ENCODE results near the gene SLC27A6.

SLC27A6 gene

DNA sequence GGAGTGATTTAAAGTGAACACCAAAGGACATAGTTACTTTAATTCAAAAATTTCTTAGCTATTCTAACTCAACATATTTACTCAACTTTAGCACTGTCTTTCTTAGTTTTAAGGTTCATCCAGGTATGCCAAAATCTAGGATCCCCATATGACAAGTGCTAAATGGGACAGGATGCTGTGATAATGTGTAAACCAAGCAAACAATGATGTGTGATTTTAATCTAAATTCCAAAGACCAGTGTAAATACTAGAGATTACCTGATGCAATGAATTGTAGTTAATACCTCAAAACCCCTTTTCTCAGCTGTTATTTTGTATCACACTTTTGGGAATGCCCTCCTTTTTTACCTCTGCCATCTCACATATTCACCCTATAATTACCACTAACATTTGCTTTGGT lies 102.5 kb downstream of the SLC27A6 start:
- no peak for DNase-seq (ENCODE audit: low read depth)

- no peak for DNase-seq (ENCODE audit: low read depth)
Measured at GRCh38 chr5:129069292-129069691, 104.0 kb downstream of the SLC27A6 start.

- no peak for DNase-seq (ENCODE audit: low read depth)
Measured at GRCh38 chr5:129073111-129073510, 107.8 kb downstream of the SLC27A6 start.

GRCh38 chr5:129074903-129075302 lies 109.6 kb downstream of the SLC27A6 start:
- no peak for DNase-seq (ENCODE audit: low read depth)

DNA sequence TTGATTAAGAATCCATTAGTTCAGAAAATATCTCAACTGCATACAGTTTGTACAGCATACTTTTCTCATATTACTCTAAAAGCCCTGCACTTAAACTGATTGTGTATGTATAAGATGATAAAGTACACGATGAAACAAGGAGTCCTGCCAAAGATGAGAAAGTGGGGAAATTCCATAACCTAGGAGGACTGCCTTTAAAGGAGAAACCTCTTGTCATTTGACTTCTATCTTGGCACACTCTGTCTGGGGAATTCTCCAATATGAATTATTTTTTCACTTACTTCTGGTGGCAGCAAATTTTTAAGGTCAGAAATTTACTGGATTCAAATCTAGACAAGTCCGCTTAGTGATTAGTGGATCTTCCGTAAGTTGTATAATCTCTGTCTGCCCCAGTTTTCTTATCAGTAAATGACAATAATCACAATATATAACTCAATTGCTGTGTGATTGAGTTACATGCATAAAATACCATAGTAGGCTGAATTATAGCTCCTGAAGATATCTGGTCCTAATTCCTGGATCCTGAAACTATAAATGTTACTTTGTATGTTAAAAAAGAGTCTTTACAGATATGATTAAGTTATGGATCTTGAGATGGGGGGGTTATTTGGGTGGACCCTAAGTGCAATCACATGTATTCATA lies 112.3 kb downstream of the SLC27A6 start:
- DNase-seq (ENCODE audit: low read depth), result no peak

GRCh38 chr5:129078247-129078646 lies 113.0 kb downstream of the SLC27A6 start:
- no peak for DNase-seq (ENCODE audit: low read depth)

GRCh38 chr5:129078660-129079059 lies 113.4 kb downstream of the SLC27A6 start:
- no peak for DNase-seq (ENCODE audit: low read depth)

DNA sequence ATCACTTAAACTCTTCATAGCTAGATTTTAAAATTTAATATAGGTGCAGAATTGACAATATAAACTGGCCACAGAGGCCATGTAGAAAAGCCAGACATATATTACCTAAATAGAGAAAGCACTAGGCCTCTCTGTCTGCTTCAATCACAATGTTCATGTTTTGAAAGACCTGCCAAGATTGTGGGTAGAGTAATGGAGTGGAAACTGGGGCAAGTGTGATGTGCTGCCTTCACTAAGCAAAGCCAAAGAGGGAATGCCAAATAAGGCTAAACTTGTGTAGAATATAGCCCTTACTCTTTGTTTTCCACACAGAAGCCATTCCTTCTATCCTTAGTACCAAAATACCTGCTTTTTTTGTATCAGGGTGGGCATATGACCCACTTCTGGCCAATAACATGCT lies 114.2 kb downstream of the SLC27A6 start:
- no peak for DNase-seq (ENCODE audit: low read depth)

DNA sequence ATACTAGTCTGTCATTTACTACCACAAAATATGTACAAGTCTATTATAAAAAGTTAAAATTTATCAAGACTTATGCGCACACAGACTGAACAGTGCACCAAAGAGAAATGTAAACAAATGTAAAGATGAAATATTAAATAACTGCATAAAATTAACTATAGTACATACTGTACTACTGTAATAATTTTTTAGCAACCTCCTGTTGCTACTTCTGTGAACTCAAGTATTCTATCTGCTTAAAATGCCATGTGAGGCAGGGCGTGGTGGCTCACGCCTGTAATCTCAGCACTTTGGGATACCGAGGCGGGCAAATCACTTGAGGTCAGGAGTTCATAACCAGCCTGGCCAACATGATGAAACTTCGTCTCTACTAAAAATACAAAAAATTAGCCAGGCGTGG lies 115.5 kb downstream of the SLC27A6 start:
- DNase-seq (ENCODE audit: low read depth), result no peak

- no peak for DNase-seq (ENCODE audit: low read depth)
Measured at GRCh38 chr5:129082225-129083136, 117.2 kb downstream of the SLC27A6 start.
